ENCODE data around the gene HMBS.
A peak's percentile ranks its signal among the peaks of the same experiment; 100 is the strongest.
"Not testable (repeated sequence)": the region's sequence is repeated elsewhere in the genome, so short reads cannot be mapped to it uniquely, and the experiment has no call there.

HMBS gene

DNA sequence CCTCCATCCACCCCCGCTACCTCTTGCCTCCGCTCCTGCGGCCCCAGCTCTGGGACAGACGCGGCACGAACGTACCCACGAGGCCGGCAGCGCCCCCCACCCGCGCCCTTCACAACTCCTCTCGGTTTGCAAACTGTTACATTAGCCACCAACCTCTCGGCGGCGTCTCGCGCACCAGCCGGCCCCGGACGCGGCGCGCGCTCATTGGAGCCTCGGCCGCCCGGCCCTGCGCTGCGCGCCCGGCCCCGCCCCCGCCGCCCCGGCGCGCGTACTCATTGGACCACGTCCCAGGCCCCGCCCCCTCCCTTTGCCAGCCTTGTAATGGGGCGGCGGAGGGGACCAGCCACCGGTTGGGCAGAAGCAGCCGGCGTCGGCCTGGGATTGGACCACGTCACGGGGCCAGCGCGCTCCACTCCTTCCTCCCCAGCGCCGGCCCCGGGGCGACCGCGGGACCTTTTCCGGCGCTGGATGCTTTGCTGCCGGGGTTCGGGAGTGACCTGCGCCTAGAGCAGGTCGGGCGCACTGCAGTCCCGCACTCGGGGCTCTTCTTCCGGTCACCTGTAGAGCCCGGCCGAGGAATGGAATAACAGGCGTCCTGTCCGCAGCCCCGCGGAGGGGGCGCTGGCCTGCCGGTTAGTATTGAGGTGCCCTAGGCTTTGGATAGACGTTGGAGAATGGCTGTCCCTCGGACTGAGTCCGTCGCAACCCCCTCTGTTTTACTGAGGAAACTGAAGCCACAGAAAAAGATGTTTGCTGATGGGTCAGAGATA, 27.5 kb upstream of the HMBS start, which contains the start of gene HYOU1:
HYOU1 (minus strand) TSS at position 206 of the 770 bp plus-strand sequence. CDS start 1,045 bp downstream, outside the sequence.
- Mint-ChIP-seq H3K27ac (peak within 1 kb of the TSS; percentile 98), H3K4me1 (peaks cover 55% of the 10 kb centered on the region), H3K36me3 (peaks cover 62% of the 10 kb centered on the region), H3K4me3 (peak within 1 kb of the TSS; percentile 94), H3K9me3 (no peaks in the 10 kb centered on the region)
- DNase-seq (ENCODE audit: low spot score in 2 of 2), result peak; percentile 97 to 98
- ATAC-seq, result peak; percentile 95

DNA sequence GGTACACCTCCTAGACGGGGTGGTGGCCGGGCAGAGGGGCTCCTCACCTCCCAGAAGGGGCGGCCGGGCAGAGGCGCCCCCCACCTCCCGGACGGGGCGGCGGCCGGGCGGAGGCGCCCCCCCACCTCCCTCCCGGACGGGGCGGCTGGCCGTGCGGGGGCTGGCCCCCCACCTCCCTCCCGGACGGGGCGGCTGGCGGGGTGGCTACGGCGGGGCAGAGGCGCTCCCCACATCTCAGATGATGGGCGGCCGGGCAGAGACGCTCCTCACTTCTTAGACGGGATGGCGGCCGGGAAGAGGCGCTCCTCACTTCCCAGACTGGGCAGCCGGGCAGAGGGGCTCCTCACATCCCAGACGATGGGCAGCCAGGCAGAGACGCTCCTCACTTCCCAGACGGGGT, 25.6 kb upstream of the HMBS start:
- not testable (repeated sequence) for H3K4me3 Mint-ChIP-seq; H3K27ac Mint-ChIP-seq; ATAC-seq; H3K9me3 Mint-ChIP-seq; DNase-seq (ENCODE audit: low spot score in 2 of 2)
- Mint-ChIP-seq H3K36me3 (peaks cover 43% of the 10 kb centered on the region), H3K4me1 (peaks cover 41% of the 10 kb centered on the region)

DNA sequence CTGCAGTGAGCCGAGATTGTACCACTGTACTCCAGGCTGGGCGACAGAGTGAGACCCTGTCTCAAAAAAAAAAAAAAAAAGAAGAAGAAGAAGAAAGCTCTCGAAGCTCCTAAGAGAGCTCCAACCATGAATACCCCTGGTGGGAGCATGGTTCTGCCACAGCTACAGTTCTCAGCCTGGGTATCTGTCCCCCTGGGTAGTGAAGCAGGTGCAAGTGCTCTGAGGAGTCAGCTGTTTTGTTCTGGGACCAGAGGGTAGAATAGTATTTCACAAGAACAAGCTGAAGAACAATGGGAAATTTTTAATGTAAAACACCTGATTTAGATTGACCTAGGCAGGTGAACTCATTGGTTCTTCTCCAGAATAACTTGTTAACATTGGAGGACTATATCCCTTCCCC, 23.4 kb upstream of the HMBS start:
- H3K9me3 Mint-ChIP-seq, result no peaks in the 10 kb centered on the region
- H3K4me3 Mint-ChIP-seq, result no peak overlapping the region
- peak overlapping the region; percentile 29 for H3K27ac Mint-ChIP-seq

DNA sequence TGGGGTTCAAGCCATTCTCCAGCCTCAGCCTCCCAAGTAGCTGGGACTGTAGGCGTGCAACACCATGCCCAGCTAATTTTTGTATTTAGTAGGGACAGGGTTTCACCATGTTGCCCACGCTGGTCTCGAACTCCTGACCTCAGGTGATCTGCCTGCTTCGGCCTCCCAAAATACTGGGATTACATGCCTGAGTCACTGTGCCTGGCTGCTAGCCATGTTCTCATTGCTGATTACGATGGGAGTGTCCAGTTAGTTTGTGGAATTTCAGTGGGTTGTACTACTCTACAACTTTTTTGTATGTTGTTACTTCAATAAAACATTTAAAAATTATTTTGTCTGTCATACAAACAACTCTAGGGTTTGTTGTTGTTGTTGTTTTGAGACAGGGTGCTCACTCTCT, 21.9 kb upstream of the HMBS start:
- no peak overlapping the region for H3K4me3 Mint-ChIP-seq
- DNase-seq (ENCODE audit: low spot score in 2 of 2), result no peak
- H3K9me3 Mint-ChIP-seq, result no peaks in the 10 kb centered on the region
- ATAC-seq, result no peak
- no peak overlapping the region for H3K27ac Mint-ChIP-seq
- peaks cover 15% of the 10 kb centered on the region for H3K36me3 Mint-ChIP-seq
- peaks cover 32% of the 10 kb centered on the region for H3K4me1 Mint-ChIP-seq

More for the DNA sequence above, 23.4 kb upstream of the HMBS start:
- peaks cover 21% of the 10 kb centered on the region for H3K36me3 Mint-ChIP-seq
- H3K4me1 Mint-ChIP-seq, result peaks cover 30% of the 10 kb centered on the region
- no peak for DNase-seq (ENCODE audit: low spot score in 2 of 2)
- no peak for ATAC-seq

DNA sequence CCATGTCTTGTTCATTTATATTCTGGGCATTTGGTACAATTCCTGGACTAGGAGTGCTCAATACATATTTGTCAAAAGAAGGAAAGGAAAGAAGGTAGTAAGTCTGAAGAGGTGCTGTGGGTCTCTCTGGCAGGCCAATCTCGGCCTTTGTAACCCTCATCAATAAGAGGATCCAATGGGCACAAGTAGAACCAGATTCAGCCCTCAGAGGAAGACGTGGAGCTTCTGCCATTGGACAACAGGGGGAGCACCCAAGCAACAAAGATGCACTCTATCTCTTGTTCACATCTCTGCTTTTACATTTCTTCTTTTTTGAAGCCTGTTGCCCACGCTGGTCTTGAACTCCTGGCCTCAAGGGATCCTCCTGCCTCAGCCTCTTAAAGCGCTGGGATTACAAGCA, 19.3 kb upstream of the HMBS start:
- DNase-seq (ENCODE audit: low spot score in 2 of 2) (no peak), ATAC-seq (peak; percentile 43)
- Mint-ChIP-seq H3K9me3 (no peaks in the 10 kb centered on the region), H3K36me3 (peaks cover 28% of the 10 kb centered on the region), H3K4me3 (peak overlapping the region; percentile 90), H3K4me1 (peaks cover 29% of the 10 kb centered on the region), H3K27ac (peak overlapping the region; percentile 7)

DNA sequence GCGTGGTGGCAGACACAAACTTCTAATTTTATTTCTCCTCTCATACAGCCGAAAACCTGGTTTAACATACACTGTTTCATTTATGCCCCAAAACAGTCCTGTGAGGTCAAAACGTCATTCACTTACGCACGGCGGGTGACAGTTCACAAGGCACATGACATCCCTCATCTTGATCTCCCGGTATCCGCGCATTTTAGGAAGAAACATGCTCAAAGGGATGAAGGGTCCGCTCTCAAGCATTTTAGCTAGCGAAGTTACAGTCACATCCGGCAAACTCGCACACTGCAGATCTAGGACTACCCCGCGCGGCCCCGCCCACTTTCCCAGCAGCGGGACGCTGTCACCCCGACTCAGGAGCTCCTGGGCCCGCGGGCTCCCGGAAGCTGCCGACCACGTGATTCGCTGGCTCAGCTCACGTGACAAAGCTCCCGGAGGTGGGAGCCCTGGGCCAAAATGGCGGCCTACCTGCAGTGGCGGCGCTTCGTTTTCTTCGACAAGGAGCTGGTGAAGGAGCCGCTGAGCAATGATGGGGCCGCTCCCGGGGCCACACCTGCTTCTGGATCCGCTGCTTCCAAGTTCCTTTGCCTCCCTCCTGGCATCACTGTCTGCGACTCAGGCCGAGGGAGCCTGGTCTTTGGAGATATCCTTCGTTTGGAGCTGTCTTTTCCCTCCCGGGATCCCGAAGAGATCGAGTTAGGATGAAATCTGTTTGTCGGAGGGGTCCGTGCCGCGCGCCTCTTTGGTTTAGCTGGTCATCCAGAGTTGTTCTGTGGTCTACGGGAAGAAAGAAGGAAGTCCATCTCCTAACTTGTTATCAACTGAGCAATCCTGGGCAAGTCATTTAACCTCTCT, 17.1 kb upstream of the HMBS start, which contains the start of gene VPS11:
VPS11 (plus strand) TSS at position 448 of the 852 bp plus-strand sequence; CDS start at position 454, 6 bp downstream.
- DNase-seq (ENCODE audit: low spot score in 2 of 2) (peak; percentile 91 to 98), ATAC-seq (peak; percentile 100)
- H3K9me3 Mint-ChIP-seq, result no peaks in the 10 kb centered on the region
- peak within 1 kb of the TSS; percentile 90 for H3K4me3 Mint-ChIP-seq
- H3K36me3 Mint-ChIP-seq, result peaks cover 50% of the 10 kb centered on the region
- H3K4me1 Mint-ChIP-seq, result peaks cover 29% of the 10 kb centered on the region
- H3K27ac Mint-ChIP-seq, result peak within 1 kb of the TSS; percentile 95

DNA sequence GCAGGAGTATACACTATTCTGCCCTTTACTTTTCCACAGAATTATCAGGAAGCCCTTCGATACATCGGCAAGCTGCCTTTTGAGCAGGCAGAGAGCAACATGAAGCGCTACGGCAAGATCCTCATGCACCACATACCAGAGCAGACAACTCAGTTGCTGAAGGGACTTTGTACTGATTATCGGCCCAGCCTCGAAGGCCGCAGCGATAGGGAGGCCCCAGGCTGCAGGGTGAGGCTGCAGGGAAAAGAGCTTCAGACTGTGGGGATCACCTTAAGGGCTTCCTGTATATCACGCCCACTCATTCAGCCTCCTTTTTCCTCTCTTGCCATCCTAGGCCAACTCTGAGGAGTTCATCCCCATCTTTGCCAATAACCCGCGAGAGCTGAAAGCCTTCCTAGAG, 6.8 kb upstream of the HMBS start:
- H3K4me3 Mint-ChIP-seq, result no peak overlapping the region
- no peak for ATAC-seq

DNA sequence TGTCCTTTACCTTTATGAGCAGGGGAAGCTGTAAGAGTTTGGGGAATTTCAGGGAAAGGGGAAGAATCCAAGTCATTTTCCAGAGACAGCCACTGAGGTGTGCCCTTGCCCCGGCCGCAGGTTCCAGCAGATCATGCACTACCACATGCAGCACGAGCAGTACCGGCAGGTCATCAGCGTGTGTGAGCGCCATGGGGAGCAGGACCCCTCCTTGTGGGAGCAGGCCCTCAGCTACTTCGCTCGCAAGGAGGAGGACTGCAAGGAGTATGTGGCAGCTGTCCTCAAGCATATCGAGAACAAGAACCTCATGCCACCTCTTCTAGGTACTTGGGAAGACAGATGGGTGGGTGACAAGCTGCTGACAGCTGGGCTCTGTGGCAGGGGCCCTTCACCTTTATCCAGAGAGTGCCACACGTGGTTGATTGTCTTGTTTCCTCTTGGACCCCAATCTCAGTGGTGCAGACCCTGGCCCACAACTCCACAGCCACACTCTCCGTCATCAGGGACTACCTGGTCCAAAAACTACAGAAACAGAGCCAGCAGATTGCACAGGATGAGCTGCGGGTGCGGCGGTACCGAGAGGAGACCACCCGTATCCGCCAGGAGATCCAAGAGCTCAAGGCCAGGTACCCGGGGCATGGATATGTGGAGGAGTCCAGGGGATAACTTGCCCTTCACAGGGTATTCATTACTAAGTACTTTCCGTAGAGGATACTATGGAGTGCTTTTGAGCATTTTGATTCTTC, 5.8 kb upstream of the HMBS start:
- Mint-ChIP-seq H3K4me1 (no peaks in the 10 kb centered on the region), H3K27ac (no peak overlapping the region), H3K36me3 (peaks cover 92% of the 10 kb centered on the region), H3K4me3 (no peak overlapping the region), H3K9me3 (no peaks in the 10 kb centered on the region)
- ATAC-seq, result no peak
- no peak for DNase-seq (ENCODE audit: low spot score in 2 of 2)

More for the DNA sequence above, 6.8 kb upstream of the HMBS start:
- DNase-seq (ENCODE audit: low spot score in 2 of 2), result no peak
- Mint-ChIP-seq H3K9me3 (no peaks in the 10 kb centered on the region), H3K4me1 (peaks cover 3% of the 10 kb centered on the region), H3K27ac (no peak overlapping the region), H3K36me3 (peaks cover 98% of the 10 kb centered on the region)

DNA sequence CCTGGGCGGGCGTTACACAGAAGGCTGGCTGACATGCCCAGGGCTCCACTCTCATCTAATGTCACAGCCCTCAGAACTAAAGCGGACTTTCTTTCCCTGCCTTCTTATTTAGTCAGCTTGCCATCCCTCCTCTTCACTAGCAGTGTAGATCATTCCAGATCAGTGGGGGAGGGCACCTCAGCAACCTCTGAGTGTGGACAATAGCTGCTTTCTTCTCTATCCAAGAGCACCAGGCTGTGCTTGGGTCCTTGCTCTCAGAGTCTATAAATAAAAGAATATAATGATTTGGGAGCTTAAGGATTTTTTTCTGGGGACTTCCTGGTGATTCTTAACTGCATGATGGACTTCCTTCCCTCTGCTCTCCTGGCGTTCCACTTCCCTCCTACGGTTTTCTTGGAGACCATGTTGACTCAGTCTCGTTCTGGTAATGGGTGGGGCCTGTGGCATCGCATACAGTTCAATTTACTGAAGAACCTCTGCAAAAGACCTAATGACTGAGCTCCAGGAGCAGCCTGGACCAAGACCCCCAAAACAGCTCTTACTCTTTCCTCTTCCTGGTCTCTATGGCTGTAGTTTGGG, 2.9 kb upstream of the HMBS start:
- H3K36me3 Mint-ChIP-seq, result peaks cover 76% of the 10 kb centered on the region
- H3K4me1 Mint-ChIP-seq, result no peaks in the 10 kb centered on the region
- H3K27ac Mint-ChIP-seq, result peak overlapping the region; percentile 77
- no peaks in the 10 kb centered on the region for H3K9me3 Mint-ChIP-seq
- no peak for DNase-seq (ENCODE audit: low spot score in 2 of 2)
- no peak for ATAC-seq
- H3K4me3 Mint-ChIP-seq, result no peak overlapping the region

DNA sequence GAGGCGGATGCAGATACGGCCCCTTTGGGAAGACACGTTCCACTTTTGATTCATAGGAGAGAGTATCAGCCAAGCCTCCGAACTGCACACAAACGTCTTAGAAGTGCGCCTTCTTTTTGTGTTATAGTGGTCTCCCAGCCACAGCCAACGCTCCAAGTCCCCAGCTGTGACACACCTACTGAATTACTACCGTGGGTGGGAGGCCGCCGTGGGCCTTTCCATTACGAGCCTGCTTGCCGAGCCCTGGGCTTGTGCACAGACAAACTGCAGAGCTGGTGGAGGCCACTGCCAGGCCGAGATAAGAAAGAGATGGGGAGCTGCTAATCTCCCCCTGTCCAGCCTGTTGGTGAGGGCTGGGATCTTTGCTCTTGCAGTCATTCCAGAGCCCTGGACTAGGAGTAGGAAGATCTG, 761 bp downstream of the HMBS start:
- peak; percentile 41 for ATAC-seq

DNA sequence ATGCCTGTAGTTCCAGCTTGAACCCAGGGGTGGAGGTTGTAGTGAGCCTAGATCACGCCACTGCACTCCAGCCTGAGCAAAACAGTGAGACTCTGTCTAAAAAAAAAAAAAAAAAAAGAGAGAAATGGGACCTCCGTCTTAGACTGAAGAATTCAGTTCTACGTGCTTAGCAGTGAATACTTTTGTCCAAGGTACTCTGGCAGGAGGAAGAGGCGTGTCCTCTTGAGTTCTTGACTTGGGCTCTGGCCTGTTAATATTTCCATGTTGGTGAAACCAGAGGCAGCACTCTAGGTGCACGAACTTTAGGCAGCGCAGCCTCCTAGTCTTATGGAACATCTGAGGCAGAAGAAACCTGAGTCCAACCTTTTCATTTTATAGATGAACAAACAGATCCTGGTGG, 2.4 kb downstream of the HMBS start:
- ATAC-seq (no peak), DNase-seq (ENCODE audit: low spot score in 2 of 2) (no peak)
- H3K4me3 Mint-ChIP-seq, result no peak overlapping the region

More for the DNA sequence above, 761 bp downstream of the HMBS start:
- H3K4me3 Mint-ChIP-seq, result peak overlapping the region; percentile 89
- H3K9me3 Mint-ChIP-seq, result no peaks in the 10 kb centered on the region
- no peaks in the 10 kb centered on the region for H3K4me1 Mint-ChIP-seq
- peaks cover 46% of the 10 kb centered on the region for H3K36me3 Mint-ChIP-seq
- DNase-seq (ENCODE audit: low spot score in 2 of 2), result no peak
- peak overlapping the region; percentile 92 for H3K27ac Mint-ChIP-seq

DNA sequence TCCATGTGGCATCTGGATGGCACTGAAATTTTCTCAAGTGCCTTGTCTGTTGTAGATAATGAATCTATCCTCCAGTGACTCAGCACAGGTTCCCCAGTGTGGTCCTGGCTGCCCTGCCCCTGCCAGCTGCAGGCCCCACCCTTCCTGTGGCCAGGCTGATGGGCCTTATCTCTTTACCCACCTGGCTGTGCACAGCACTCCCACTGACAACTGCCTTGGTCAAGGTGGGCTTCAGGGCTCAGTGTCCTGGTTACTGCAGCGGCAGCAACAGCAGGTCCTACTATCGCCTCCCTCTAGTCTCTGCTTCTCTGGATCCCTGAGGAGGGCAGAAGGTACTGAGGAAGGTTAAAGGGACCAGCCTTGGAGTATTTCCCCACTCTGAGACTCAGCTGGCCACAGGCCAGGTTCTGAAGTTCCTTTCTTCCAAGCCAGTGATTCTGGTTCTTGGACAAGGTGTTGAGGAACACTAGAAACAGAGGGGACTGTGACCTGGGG, 3.1 kb downstream of the HMBS start:
- H3K27ac Mint-ChIP-seq, result peak overlapping the region; percentile 50
- no peaks in the 10 kb centered on the region for H3K9me3 Mint-ChIP-seq
- ATAC-seq, result no peak
- H3K4me3 Mint-ChIP-seq, result no peak overlapping the region
- DNase-seq (ENCODE audit: low spot score in 2 of 2), result no peak
- H3K36me3 Mint-ChIP-seq, result peaks cover 38% of the 10 kb centered on the region
- peaks cover 8% of the 10 kb centered on the region for H3K4me1 Mint-ChIP-seq

More for the DNA sequence above, 2.4 kb downstream of the HMBS start:
- peaks cover 36% of the 10 kb centered on the region for H3K36me3 Mint-ChIP-seq
- peaks cover 2% of the 10 kb centered on the region for H3K4me1 Mint-ChIP-seq
- H3K9me3 Mint-ChIP-seq, result no peaks in the 10 kb centered on the region
- no peak overlapping the region for H3K27ac Mint-ChIP-seq

DNA sequence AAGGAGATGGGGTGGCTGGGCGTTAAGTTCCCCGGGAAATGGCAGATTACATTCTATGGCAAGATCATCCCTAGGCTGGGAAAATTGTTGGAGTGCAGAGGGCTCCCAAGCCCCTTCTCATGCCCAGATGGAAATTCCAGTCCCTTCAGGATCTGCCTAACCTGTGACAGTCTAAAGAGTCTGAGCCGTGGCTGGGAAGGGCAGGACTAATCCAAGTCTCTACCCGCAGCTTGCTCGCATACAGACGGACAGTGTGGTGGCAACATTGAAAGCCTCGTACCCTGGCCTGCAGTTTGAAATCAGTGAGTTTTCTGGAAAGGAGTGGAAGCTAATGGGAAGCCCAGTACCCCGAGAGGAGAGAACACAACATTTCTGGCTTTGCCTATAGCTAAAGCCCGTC, 3.7 kb downstream of the HMBS start:
- ATAC-seq (no peak), DNase-seq (ENCODE audit: low spot score in 2 of 2) (no peak)
- Mint-ChIP-seq H3K9me3 (no peaks in the 10 kb centered on the region), H3K36me3 (peaks cover 44% of the 10 kb centered on the region), H3K4me1 (peaks cover 15% of the 10 kb centered on the region), H3K27ac (peak overlapping the region; percentile 50), H3K4me3 (no peak overlapping the region)

DNA sequence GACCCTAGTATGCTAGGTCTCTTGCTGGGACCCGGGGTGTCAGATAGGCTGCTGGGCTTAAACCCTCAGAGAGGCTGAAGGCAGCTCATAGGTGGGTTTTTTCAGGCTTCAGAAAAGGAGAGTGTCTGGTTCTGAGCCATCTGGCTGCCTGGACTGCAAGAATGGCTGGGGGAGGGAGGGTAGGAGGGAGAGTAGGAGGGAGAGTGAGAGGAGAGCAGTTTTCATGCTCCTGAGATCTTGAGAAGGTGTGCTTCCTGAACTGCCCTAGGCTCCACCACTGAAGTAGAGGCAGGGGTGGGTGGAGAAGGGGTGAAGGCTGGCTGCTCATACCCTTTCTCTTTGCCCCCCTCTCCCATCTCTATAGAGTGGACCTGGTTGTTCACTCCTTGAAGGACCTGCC, 4.6 kb downstream of the HMBS start:
- no peak for ATAC-seq
- Mint-ChIP-seq H3K4me3 (no peak overlapping the region), H3K27ac (peak overlapping the region; percentile 5), H3K36me3 (peaks cover 47% of the 10 kb centered on the region), H3K9me3 (no peaks in the 10 kb centered on the region), H3K4me1 (peaks cover 21% of the 10 kb centered on the region)
- no peak for DNase-seq (ENCODE audit: low spot score in 2 of 2)
